Amygdala (tissue), 56 donors: ENCODE data around the gene LDB2.

Experiments used
- DNase-seq, 56 donors: peaks; one replicate each; lab custom pipeline; 2025; lab: John Stamatoyannopoulos, UW

The LDB2 gene

GRCh38 chr4:16844816-16845586, 53.4 kb downstream of the LDB2 start:
- peak in 6 of 56 donors; percentile 2 to 16 (median 9) for DNase-seq

GRCh38 chr4:16843831-16844508, 54.5 kb downstream of the LDB2 start:
- DNase-seq, result no peak

GRCh38 chr4:16838226-16838875, 60.1 kb downstream of the LDB2 start:
- no peak for DNase-seq

GRCh38 chr4:16837475-16837874, 61.0 kb downstream of the LDB2 start:
- DNase-seq, result no peak

GRCh38 chr4:16836324-16836723, 62.1 kb downstream of the LDB2 start:
- no peak for DNase-seq

- no peak for DNase-seq
These were observed 62.7 kb downstream of the LDB2 start for GRCh38 chr4:16835597-16836247.

- no peak for DNase-seq
These were observed 63.6 kb downstream of the LDB2 start for GRCh38 chr4:16834814-16835213.

- no peak for DNase-seq
These were observed 64.7 kb downstream of the LDB2 start for GRCh38 chr4:16833722-16834121.

GRCh38 chr4:16830081-16830480, 68.4 kb downstream of the LDB2 start:
- no peak for DNase-seq

GRCh38 chr4:16827794-16828724, 70.4 kb downstream of the LDB2 start:
- peak in 4 of 56 donors; percentile 4 to 22 (median 10) for DNase-seq

- peak in 1 of 56 donors; percentile 2 for DNase-seq
These were observed 71.4 kb downstream of the LDB2 start for GRCh38 chr4:16827045-16827444.

GRCh38 chr4:16826406-16826910, 72.0 kb downstream of the LDB2 start:
- DNase-seq, result no peak

- peak in 4 of 56 donors; percentile 3 to 13 (median 6) for DNase-seq
These were observed 74.1 kb downstream of the LDB2 start for GRCh38 chr4:16824278-16824806.

GRCh38 chr4:16820329-16820728, 78.1 kb downstream of the LDB2 start:
- no peak for DNase-seq

GRCh38 chr4:16819652-16820051, 78.8 kb downstream of the LDB2 start:
- no peak for DNase-seq

- no peak for DNase-seq
These were observed 80.4 kb downstream of the LDB2 start for GRCh38 chr4:16818005-16818404.

GRCh38 chr4:16817286-16817685, 81.2 kb downstream of the LDB2 start:
- DNase-seq, result no peak

- no peak for DNase-seq
These were observed 84.1 kb downstream of the LDB2 start for GRCh38 chr4:16814361-16814760.

- no peak for DNase-seq
These were observed 86.4 kb downstream of the LDB2 start for GRCh38 chr4:16812041-16812440.
